CD14-positive monocyte (primary cell): ENCODE results near the gene RNFT1. TPM values are rescaled to one million over a fixed set of nuclear protein-coding genes. Genes with fewer than 3 reads are reported as not detected.
"Not testable (repeated sequence)": the region's sequence is repeated elsewhere in the genome, so short reads cannot be mapped to it uniquely, and the experiment has no call there.

Experiments used
- DNase-seq, 3 donors: peaks; one replicate each; pipeline ENCODE4 v3.0.0-alpha.2; 2011 to 2022
- H2AFZ ChIP-seq: 2 replicates; pipeline ENCODE4 v1.6.0; 2012; ENCODE audit warnings: mild to moderate bottlenecking, low read depth, low read length, inconsistent platforms; ENCODE audit not compliant: insufficient read depth, poor library complexity, severe bottlenecking
- H3K27ac ChIP-seq, 2 donors: 1 replicate in 1 of 2; 2 replicates in 1 of 2; pipeline ENCODE4 v1.5.1; 2012 to 2013; ENCODE audit warnings: low read length in 2 of 2, control low read depth in 1 of 2, inconsistent platforms in 1 of 2, low read depth in 1 of 2, mild to moderate bottlenecking in 1 of 2
- H3K27me3 ChIP-seq, 2 donors: one replicate each; pipeline versions ENCODE4 v1.6.0 to v1.6.1; 2011 to 2013; ENCODE audit warnings: low read length in 2 of 2; ENCODE audit not compliant: control insufficient read depth in 2 of 2, insufficient read depth in 2 of 2
- H3K36me3 ChIP-seq, 2 donors: replicated peaks in 1 of 2; 1 replicate in 1 of 2; 2 replicates in 1 of 2; pipeline versions ENCODE4 v1.5.1 to v1.6.1; 2012 to 2013; ENCODE audit warnings: low read length in 2 of 2, control low read depth in 1 of 2, inconsistent platforms in 1 of 2, mild to moderate bottlenecking in 1 of 2; ENCODE audit not compliant: insufficient read depth in 2 of 2, control insufficient read depth in 1 of 2
- H3K4me1 ChIP-seq, 2 donors: 1 replicate in 1 of 2; 2 replicates in 1 of 2; pipeline versions ENCODE4 v1.5.1 to v1.6.1; 2012 to 2013; ENCODE audit warnings: low read length in 2 of 2, control low read depth in 1 of 2, inconsistent platforms in 1 of 2, mild to moderate bottlenecking in 1 of 2, moderate library complexity in 1 of 2; ENCODE audit not compliant: insufficient read depth in 2 of 2, control insufficient read depth in 1 of 2
- H3K4me2 ChIP-seq: replicated peaks from 2 replicates; pipeline ENCODE3; 2012; ENCODE audit warnings: low read length, moderate library complexity, mild to moderate bottlenecking; ENCODE audit not compliant: poor library complexity, severe bottlenecking; ENCODE audit errors: extremely low read depth
- H3K4me3 ChIP-seq, 3 experiments: fragments of 200-600 bp in 1 of 3; sonication (generic) in 1 of 3; replicated peaks in 1 of 3; 1 replicate in 2 of 3; 2 replicates in 1 of 3; pipeline ENCODE4 v1.5.1; 2011 to 2013; ENCODE audit warnings: low read length in 3 of 3, mild to moderate bottlenecking in 3 of 3, control low read depth in 2 of 3, low read depth in 2 of 3, inconsistent platforms in 1 of 3, moderate library complexity in 1 of 3
- H3K79me2 ChIP-seq: 2 replicates; pipeline ENCODE4 v1.6.0; 2012; ENCODE audit warnings: mild to moderate bottlenecking, control low read depth, inconsistent platforms, low read length, moderate library complexity; ENCODE audit not compliant: insufficient read depth
- H3K9ac ChIP-seq: 2 replicates; pipeline ENCODE4 v1.6.0; 2017; ENCODE audit warnings: low read length, mild to moderate bottlenecking; ENCODE audit not compliant: insufficient read depth, poor library complexity, severe bottlenecking
- H3K9me3 ChIP-seq, 2 donors: replicated peaks in 1 of 2; 1 replicate in 1 of 2; 2 replicates in 1 of 2; pipeline versions ENCODE4 v1.5.1 to v1.6.1; 2012 to 2013; ENCODE audit warnings: low read length in 2 of 2, control low read depth in 1 of 2; ENCODE audit not compliant: control insufficient read depth in 1 of 2, insufficient read depth in 1 of 2
- H4K20me1 ChIP-seq: 2 replicates; pipeline ENCODE4 v1.6.0; 2012; ENCODE audit warnings: mild to moderate bottlenecking, low read length, control low read depth, moderate library complexity; ENCODE audit not compliant: insufficient read depth
- H3K27ac Mint-ChIP-seq, 7 donors: one replicate each; pipeline ENCODE4 v1.8.0; 2020; ENCODE audit warnings: mild to moderate bottlenecking in 7 of 7, mixed read lengths in 7 of 7, moderate library complexity in 6 of 7, inconsistent platforms in 2 of 7
- H3K27me3 Mint-ChIP-seq, 3 donors: one replicate each; pipeline ENCODE4 v1.8.0; 2021 to 2022; ENCODE audit warnings: low read depth in 3 of 3, mild to moderate bottlenecking in 3 of 3, mixed read lengths in 3 of 3, moderate library complexity in 3 of 3, inconsistent platforms in 1 of 3
- H3K36me3 Mint-ChIP-seq, 2 donors: one replicate each; pipeline ENCODE4 v1.8.0; 2020; ENCODE audit warnings: mixed read lengths in 2 of 2, inconsistent platforms in 1 of 2, mild to moderate bottlenecking in 1 of 2
- H3K4me1 Mint-ChIP-seq: one replicate; pipeline ENCODE4 v1.8.0; 2020; ENCODE audit warnings: mild to moderate bottlenecking, mixed read lengths
- H3K4me3 Mint-ChIP-seq, 2 donors: one replicate each; pipeline ENCODE4 v1.8.0; 2020; ENCODE audit warnings: mild to moderate bottlenecking in 2 of 2, mixed read lengths in 2 of 2, moderate library complexity in 1 of 2
- H3K9me3 Mint-ChIP-seq, 7 donors: one replicate each; pipeline ENCODE4 v1.8.0; 2020 to 2022; ENCODE audit warnings: mixed read lengths in 7 of 7, mild to moderate bottlenecking in 6 of 7, moderate library complexity in 6 of 7, inconsistent platforms in 2 of 7
- WGBS: methylation state at CpG from one replicate; pipeline ENCODE4 v1.1.5; 2013; ENCODE audit warnings: missing lambda C conversion rate; ENCODE audit not compliant: insufficient coverage; 5-methylcytosine and 5-hydroxymethylcytosine counted together
- intact Hi-C, 2 donors: fragments of 100-400 bp; cut with micrococcal nuclease; formaldehyde crosslinking; loops; one replicate each; pipeline versions ENCODE4 v1.15.0 to v1.15.1; 2023
- polyA plus RNA-seq, 3 donors: library from polyadenylated mRNA; depleted of rRNA in 1 of 3; unstranded in 2 of 3; stranded (reverse) in 1 of 3; fragments of 300-500 nt in 2 of 3; fragments of >200 nt in 1 of 3; fragmentation: Illumina TruSeq in 2 of 3; gene quantifications; 1 replicate in 2 of 3; 2 replicates in 1 of 3; pipeline ENCODE4 v1.2.3, GENCODE V29; 2012 to 2021
- TF ChIP-seq, protein P1 (sequence below): fragments of 200-600 bp; IDR thresholded peaks from one replicate; pipeline ENCODE4 v1.8.0; 2022; ENCODE audit warnings: antibody characterized with exemption, mild to moderate bottlenecking

The RNFT1 gene
- polyA plus RNA-seq, 3 donors = 55.2 to 60.8 (median 59.7) TPM

GRCh38 chr17:59975166-59975565 lies 10.6 kb upstream of the RNFT1 start:
- H3K36me3 Mint-ChIP-seq, H3K9me3 ChIP-seq, H3K4me1 ChIP-seq, H3K4me3 ChIP-seq, H3K27ac Mint-ChIP-seq, H3K27me3 ChIP-seq, H3K27ac ChIP-seq, H4K20me1 ChIP-seq, H3K9me3 Mint-ChIP-seq, H3K4me2 ChIP-seq, H3K4me3 Mint-ChIP-seq, H3K36me3 ChIP-seq, intact Hi-C loops, H2AFZ ChIP-seq, H3K4me1 Mint-ChIP-seq, H3K79me2 ChIP-seq, H3K27me3 Mint-ChIP-seq, H3K9ac ChIP-seq, DNase-seq: not testable (repeated sequence)
- WGBS = 100% methylated on average over 1 of the region's 6 CpGs

GRCh38 chr17:59973483-59973882 lies 8.9 kb upstream of the RNFT1 start:
- H3K4me3 Mint-ChIP-seq, H3K4me2 ChIP-seq, H3K4me3 ChIP-seq, H3K36me3 Mint-ChIP-seq, H3K36me3 ChIP-seq, H2AFZ ChIP-seq, intact Hi-C loops, H3K27me3 ChIP-seq, H3K27ac Mint-ChIP-seq, H3K4me1 Mint-ChIP-seq, H3K9me3 ChIP-seq, H3K9ac ChIP-seq, H4K20me1 ChIP-seq, H3K79me2 ChIP-seq, H3K27ac ChIP-seq, DNase-seq, H3K27me3 Mint-ChIP-seq, H3K4me1 ChIP-seq, H3K9me3 Mint-ChIP-seq: not testable (repeated sequence)
- 96% methylated on average over 8 of the region's 8 CpGs for WGBS

GRCh38 chr17:59972778-59973177 lies 8.2 kb upstream of the RNFT1 start:
- DNase-seq = no peak
- 100% methylated on average over 1 of the region's 1 CpG for WGBS

DNA sequence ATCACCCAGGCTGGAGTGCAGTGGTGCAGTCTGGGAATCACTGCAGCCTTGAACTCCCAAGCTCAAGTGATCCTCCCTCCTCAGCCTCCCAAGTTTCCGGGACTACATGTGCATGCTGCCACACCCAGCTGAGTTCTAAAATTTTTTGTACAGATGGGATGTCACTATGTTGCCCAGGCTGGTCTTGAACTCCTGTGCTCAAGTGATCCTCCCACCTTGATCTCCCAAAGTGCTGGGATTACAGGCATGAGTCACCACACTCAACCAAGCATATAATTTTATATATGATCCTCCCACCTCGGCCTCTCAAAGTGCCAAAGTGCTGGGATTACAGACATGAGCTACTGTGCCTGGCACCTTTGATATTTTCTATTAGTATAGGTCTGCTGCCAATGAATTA lies 7.2 kb upstream of the RNFT1 start:
- H3K4me3 Mint-ChIP-seq, H2AFZ ChIP-seq, H3K27ac Mint-ChIP-seq, intact Hi-C loops, H3K27ac ChIP-seq, DNase-seq, H3K27me3 ChIP-seq, H3K4me1 ChIP-seq, H4K20me1 ChIP-seq, H3K27me3 Mint-ChIP-seq, H3K4me2 ChIP-seq, H3K79me2 ChIP-seq, H3K9me3 Mint-ChIP-seq, H3K4me3 ChIP-seq, H3K4me1 Mint-ChIP-seq, H3K9ac ChIP-seq, H3K9me3 ChIP-seq, H3K36me3 Mint-ChIP-seq, H3K36me3 ChIP-seq: not testable (repeated sequence)
- WGBS = no CpG with 5 or more reads among the region's 2 CpGs

More at GRCh38 chr17:59972778-59973177, 8.2 kb upstream of the RNFT1 start:
- Histone ChIP-seq H4K20me1 (no peaks in the 10 kb centered on the region), H3K4me1 (no peaks in the 10 kb centered on the region), H3K36me3 (no peaks in the 10 kb centered on the region), H3K4me3 (no peak overlapping the region), H3K4me2 (no peak overlapping the region), H3K79me2 (no peaks in the 10 kb centered on the region), H3K9me3 (no peaks in the 10 kb centered on the region), H3K27me3 (no peaks in the 10 kb centered on the region), H3K27ac (no peak overlapping the region), H3K9ac (no peak overlapping the region), H2AFZ (no peak overlapping the region)
- H3K27ac Mint-ChIP-seq = no peak overlapping the region
- intact Hi-C loops = no loop called here
- peaks cover 0 to 2% (median 2%) of the 10 kb centered on the region in 3 donors for H3K27me3 Mint-ChIP-seq
- H3K9me3 Mint-ChIP-seq = no peaks in the 10 kb centered on the region
- H3K4me1 Mint-ChIP-seq = no peaks in the 10 kb centered on the region
- no peaks in the 10 kb centered on the region for H3K36me3 Mint-ChIP-seq
- TF ChIP-seq, protein P1, sequence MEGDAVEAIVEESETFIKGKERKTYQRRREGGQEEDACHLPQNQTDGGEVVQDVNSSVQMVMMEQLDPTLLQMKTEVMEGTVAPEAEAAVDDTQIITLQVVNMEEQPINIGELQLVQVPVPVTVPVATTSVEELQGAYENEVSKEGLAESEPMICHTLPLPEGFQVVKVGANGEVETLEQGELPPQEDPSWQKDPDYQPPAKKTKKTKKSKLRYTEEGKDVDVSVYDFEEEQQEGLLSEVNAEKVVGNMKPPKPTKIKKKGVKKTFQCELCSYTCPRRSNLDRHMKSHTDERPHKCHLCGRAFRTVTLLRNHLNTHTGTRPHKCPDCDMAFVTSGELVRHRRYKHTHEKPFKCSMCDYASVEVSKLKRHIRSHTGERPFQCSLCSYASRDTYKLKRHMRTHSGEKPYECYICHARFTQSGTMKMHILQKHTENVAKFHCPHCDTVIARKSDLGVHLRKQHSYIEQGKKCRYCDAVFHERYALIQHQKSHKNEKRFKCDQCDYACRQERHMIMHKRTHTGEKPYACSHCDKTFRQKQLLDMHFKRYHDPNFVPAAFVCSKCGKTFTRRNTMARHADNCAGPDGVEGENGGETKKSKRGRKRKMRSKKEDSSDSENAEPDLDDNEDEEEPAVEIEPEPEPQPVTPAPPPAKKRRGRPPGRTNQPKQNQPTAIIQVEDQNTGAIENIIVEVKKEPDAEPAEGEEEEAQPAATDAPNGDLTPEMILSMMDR = no peak
- H3K4me3 Mint-ChIP-seq = no peak overlapping the region
